SK-N-SH treated with all-trans-retinoic acid at 6 μM for 48 hours (cell line): ENCODE results near the gene SYVN1.

Experiments
- BACH2 ChIP-seq: fragments of 250-450 bp; sonication (Bioruptor Pico); IDR thresholded peaks from 2 replicates; pipeline ENCODE4 v1.9.0; 2021; ENCODE audit warnings: mild to moderate bottlenecking, borderline replicate concordance
- CSDC2 ChIP-seq: fragments of 250-450 bp; sonication (Bioruptor Pico); IDR thresholded peaks from 2 replicates; pipeline ENCODE4 v1.5.0; 2020; ENCODE audit warnings: mild to moderate bottlenecking, moderate library complexity
- CSRNP3 ChIP-seq: fragments of 250-450 bp; sonication (Bioruptor Pico); IDR thresholded peaks from 2 replicates; pipeline ENCODE4 v1.5.1; 2021; ENCODE audit warnings: mild to moderate bottlenecking, moderate library complexity
- ESRRG ChIP-seq: fragments of 250-450 bp; sonication (Bioruptor Pico); IDR thresholded peaks from 2 replicates; pipeline ENCODE4 v1.6.1; 2021; ENCODE audit warnings: mild to moderate bottlenecking
- GLIS3 ChIP-seq: fragments of 250-450 bp; sonication (Bioruptor Pico); IDR thresholded peaks from 2 replicates; pipeline ENCODE4 v1.5.0; 2020; ENCODE audit warnings: mild to moderate bottlenecking, moderate library complexity
- ISL1 ChIP-seq: fragments of 250-450 bp; sonication (Bioruptor Pico); IDR thresholded peaks from 2 replicates; pipeline ENCODE4 v2.1.2; 2022; ENCODE audit warnings: mild to moderate bottlenecking, moderate library complexity
- OSR1 ChIP-seq: fragments of 250-450 bp; sonication (Bioruptor Pico); IDR thresholded peaks from 2 replicates; pipeline ENCODE4 v1.8.0; 2022; ENCODE audit warnings: moderate library complexity, mild to moderate bottlenecking, inconsistent platforms
- PATZ1 ChIP-seq: fragments of 250-450 bp; sonication (Bioruptor Pico); IDR thresholded peaks from 2 replicates; pipeline ENCODE4 v1.8.0; 2020; ENCODE audit warnings: mild to moderate bottlenecking, moderate library complexity, borderline replicate concordance
- PPARA ChIP-seq: fragments of 250-450 bp; sonication (Bioruptor Pico); IDR thresholded peaks from 2 replicates; pipeline ENCODE4 v1.5.0; 2020; ENCODE audit warnings: mild to moderate bottlenecking, borderline replicate concordance
- RARB ChIP-seq: fragments of 250-450 bp; sonication (Bioruptor Pico); IDR thresholded peaks from 2 replicates; pipeline ENCODE4 v1.8.0; 2021; ENCODE audit warnings: mild to moderate bottlenecking, moderate library complexity
- TCF4 ChIP-seq: fragments of 250-450 bp; sonication (Bioruptor Pico); IDR thresholded peaks from 2 replicates; pipeline ENCODE4 v1.8.0; 2021; ENCODE audit warnings: mild to moderate bottlenecking, moderate library complexity, borderline replicate concordance
- ZFP3 ChIP-seq: fragments of 250-450 bp; sonication (Bioruptor Pico); IDR thresholded peaks from 2 replicates; pipeline ENCODE4 v1.5.0; 2020; ENCODE audit warnings: mild to moderate bottlenecking, moderate library complexity
- ZFP30 ChIP-seq: fragments of 450-650 bp; formaldehyde crosslinking; IDR thresholded peaks from 2 replicates; pipeline ENCODE4 v1.5.0; 2022; ENCODE audit warnings: mild to moderate bottlenecking, moderate library complexity

GRCh38 chr11:65121865-65122696, 12.2 kb downstream of the SYVN1 start, which contains the start of the genes FAU and MRPL49:
- TF ChIP-seq ZFP30 (CRISPR knock-in tag) (no peak), OSR1 (CRISPR knock-in tag) (no peak), RARB (CRISPR knock-in tag) (no peak), GLIS3 (no peak), PATZ1 (CRISPR knock-in tag) (no peak), TCF4 (CRISPR knock-in tag) (no peak), ISL1 (no peak), CSRNP3 (CRISPR knock-in tag) (no peak), PPARA (no peak), CSDC2 (no peak), ZFP3 (CRISPR knock-in tag) (0 out of 2 replicates have a peak, but pooled peaks have one; percentile 13), ESRRG (CRISPR knock-in tag) (no peak), BACH2 (CRISPR knock-in tag) (no peak)
